HG02884 (cell line): ENCODE data around the gene ERG.

ENCODE experiments used
- ATAC-seq: cut with Tn5 transposase; IDR thresholded peaks from one replicate; pipeline ENCODE4 v1.9.1; 2021; ENCODE audit warnings: mild to moderate bottlenecking, moderate library complexity; ENCODE audit not compliant: unreplicated experiment

The ERG gene, protein sequence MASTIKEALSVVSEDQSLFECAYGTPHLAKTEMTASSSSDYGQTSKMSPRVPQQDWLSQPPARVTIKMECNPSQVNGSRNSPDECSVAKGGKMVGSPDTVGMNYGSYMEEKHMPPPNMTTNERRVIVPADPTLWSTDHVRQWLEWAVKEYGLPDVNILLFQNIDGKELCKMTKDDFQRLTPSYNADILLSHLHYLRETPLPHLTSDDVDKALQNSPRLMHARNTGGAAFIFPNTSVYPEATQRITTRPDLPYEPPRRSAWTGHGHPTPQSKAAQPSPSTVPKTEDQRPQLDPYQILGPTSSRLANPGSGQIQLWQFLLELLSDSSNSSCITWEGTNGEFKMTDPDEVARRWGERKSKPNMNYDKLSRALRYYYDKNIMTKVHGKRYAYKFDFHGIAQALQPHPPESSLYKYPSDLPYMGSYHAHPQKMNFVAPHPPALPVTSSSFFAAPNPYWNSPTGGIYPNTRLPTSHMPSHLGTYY

DNA sequence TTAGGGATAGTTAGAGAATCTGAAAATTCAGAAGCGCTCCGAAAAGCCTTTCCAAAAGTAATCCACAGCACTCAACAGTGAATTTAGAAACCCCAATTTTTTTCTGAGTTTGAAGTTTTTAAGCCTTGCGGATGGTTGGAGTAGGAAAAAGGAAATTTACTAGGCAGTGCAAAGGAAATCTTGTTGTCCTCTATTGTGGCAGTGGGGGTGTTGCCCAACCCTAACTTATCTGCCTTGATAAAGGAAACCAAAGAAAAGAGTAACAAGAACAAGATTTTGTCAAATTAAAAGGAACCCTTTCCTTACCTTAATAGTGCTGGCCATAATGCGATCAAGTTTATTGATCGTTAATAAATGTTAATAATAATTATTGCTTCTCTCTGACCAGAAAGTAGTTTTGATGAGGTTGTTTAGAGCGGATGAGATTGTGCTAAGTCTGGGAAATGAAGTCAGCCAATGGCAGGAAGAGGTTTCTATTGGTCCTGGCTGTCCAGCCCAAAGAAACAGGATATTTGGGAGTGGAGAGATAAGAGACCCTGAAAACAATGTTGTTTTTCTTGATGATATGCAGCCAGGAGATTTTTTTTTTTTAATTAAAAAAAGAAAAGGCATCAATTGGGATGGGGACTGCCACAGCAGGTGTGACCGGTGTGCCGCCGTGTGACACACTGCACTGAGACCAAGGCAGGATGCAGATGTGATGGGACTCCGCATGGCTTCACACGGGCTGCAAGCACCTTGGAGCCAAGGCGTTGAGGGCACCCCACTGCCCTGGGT lies at the start of gene ERG:
Gene ERG (minus strand): TSS at position 421 of the 777 bp plus-strand sequence. CDS start 97 bp downstream, at position 324.
- ATAC-seq = no peak

DNA sequence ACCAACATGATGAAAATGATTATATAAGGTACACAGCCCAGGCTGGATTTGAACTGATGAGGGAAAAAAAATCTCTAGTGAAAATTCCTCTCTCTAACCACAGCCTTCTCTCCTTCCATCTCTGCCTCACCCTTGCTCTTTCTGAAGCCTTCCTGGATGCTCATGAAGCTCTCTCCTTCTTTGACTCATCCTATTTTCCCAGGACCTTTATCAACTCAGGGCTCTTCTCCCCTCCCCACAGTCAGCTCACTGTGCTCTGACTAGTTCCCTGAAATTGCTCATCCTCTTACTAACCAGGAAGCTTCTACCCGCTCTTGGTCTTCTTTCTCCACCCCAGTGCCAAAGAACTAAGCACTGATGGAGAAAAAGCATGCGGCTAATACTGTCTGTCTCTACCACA lies 46.4 kb upstream of the ERG start:
- no peak for ATAC-seq

DNA sequence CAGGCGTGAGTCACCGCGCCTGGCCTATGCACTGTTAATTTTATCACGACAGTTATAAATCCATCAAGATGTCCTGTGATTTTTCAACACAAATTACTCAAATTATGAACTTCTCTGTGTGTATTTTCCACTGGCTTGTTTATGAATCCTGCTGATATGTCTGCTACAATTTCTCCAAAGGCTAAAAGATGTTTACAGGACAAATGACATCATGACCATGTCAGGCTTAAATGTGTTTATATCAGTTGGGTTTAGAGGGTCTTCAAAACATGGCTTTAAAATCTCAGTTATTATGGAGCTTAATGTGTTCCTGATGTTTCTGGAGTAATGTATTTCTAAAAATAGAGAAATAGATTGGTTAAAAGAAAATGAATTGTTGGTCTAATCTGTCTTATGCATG lies 44.0 kb upstream of the ERG start:
- ATAC-seq = no peak

DNA sequence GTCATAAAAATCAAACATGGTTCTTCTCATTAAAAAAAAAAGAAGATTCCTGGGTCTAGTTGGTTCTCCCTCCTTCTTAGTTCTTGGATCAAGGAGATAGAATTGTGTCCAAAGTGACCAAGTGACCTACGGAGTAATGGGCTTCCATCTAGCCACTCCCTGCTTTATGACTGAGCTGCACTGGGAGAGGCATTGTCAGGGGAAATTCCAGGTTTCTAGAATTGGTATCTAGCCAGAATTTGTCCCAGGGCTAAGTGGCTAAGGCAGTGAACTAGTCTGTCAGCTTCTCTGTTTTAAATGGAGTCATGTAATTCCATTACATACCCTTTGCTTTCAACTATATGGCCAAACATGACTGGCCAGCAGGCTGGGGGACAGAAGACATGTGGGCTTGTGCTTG lies 40.1 kb upstream of the ERG start:
- no peak for ATAC-seq

DNA sequence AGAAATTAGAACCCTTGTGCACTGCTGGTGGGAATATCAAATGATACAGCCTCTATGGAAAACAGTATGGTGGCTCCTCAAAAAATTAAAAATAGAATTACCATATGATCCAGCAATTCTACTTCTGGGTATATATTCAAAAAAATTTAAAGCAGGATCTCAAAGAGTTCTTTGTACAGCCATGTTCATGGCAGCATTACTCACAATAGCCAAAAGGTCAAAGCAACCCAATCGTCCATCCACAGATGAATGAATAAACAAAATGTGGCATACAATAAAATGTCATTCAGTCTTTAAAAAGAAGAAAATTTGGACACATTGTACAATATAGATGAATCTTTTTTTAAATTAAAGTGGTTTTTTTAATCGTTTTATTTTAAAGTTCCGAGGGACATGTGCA lies 36.3 kb upstream of the ERG start:
- ATAC-seq = no peak

DNA sequence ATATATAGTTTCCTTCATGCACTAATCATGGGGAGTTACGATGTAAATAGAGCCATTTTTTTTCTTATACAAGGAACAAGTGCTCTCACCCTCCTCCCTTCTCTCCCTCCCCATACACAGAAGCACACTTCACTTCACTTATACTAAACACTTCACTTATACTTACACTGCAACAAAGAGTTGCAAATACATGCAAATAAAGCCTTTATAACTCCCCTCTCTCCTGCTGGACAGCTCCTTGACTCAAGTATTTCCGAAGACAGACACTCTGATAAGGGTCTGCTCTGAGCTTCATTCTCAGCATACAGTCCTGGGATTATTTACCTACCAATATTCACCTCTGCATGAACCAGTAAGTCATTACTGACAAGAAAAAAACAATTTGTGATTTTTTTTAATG lies 35.6 kb upstream of the ERG start:
- ATAC-seq = no peak

DNA sequence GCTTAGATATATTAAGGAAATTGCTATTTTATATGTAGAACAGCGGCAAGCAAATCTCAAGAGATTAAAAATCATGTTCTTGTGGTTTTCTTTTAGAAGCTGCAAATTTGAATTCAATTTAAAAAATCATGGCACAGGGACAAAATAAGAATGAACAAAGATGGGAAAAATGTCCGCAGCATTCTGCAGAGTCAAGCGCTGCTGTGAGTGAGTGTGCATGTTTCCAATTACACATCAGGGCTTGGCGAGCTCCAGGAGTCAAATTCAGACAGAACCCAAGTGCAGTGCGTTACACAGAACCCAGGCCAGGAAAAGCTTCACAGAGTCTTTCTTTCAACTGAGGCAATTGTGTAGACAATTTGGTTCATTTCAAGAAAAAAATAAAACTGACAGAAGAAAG lies 33.3 kb upstream of the ERG start:
- ATAC-seq = no peak

DNA sequence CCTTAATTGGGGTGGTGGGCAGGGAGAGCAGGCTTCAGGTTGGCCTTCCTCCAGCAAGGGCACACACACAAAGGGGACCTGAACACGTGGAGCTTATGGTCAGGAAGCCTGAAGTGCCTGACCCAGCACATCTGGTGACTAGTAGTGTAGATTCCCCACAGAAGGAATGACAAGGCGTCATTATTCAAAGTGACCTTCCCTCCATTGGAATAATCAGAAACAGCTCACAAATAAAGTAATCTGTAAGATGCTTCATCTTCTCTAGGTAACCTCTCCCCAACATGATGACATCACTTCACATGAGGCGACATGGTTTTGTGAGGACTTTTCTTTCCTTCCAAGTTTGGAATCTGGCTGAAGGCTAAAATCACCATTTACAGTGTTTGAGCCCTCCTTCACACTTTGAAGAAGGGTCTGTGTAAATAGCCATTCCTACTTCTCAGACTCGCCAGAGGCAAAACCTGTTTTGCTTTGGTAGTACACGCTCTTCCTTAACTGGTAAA lies 32.8 kb upstream of the ERG start:
- ATAC-seq = no peak

DNA sequence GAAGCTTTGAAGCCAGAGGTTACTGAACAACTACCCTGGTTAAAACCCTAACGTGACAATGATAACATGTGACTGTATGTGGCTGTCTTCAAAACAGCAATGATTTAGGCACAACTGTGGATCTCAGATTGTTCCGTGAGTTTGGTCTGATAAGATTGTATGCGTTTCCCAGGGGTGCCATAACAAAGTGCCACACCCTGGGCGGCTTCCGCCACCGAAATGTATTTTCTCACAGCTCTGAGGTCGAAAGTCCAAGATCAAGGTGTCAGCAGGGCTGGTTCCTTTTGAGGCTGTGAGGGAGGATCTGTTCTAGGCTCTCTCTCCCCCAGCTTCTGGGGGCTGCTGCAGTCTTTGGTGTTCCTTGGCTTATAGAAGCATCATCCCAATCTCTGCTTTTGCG lies 29.5 kb upstream of the ERG start:
- ATAC-seq = no peak

DNA sequence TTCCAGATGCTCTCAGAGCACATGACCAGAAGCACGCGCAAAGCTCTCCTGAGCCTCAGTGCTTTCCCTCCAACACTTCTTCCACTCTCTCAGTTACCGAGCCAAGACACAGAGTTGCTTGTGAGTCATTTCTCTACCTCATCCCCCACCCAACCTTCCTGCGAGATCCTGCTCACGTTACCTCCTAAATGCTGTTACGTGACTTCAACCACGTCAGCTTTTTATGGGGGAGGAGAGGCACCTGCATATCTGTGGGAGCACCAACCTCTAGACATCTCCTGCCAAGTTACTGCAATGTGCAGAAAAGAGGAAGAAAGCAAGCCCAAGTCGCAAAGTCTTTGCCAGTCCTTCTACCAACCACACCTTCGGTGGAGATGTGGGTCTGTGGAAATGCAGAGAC lies 27.2 kb upstream of the ERG start:
- no peak for ATAC-seq

DNA sequence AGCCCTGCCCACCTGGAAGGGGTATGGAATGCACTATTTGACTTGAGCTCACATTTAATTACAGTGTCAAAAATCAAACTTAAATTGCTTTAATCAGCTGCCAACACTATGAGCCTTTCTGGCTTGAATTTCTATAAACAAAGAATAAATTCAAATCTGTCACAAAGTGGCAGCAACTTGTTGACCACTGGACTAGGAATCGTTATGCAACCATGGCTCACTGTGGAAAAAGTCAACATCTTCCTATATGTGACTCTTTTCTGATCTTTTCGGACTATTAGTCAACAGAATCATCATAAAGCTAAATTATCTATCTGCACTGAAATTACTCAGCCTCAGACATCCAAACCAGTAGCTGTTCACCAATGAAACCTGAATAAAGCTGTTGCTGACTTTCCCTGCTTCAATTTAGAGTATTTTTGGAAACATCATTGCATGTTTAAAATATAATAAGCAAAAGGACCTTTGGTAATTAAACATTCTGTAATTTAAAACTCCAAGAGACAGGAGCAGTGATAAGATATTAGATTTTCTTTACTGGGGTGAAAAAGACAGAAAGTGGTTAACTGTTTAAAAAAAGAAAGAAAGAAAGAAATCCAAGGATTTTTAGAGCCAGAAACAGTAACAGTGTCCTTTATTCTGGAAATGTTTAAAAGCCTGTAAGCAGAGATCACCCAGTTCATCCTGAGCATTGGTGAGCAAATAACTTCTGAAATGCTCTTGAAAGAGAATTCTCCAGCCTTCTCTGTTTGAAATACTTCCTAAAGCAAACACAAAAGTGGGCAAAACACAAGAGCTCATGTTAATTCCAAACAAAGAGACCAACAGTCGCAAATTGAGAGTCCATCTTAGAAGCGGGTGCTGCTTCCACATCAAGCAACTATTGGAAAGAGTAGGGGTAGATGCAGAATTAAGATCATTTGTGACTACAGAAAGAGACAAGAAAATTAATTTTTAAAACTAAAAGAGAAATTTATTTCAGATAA lies 26.2 kb upstream of the ERG start:
- ATAC-seq = no peak

DNA sequence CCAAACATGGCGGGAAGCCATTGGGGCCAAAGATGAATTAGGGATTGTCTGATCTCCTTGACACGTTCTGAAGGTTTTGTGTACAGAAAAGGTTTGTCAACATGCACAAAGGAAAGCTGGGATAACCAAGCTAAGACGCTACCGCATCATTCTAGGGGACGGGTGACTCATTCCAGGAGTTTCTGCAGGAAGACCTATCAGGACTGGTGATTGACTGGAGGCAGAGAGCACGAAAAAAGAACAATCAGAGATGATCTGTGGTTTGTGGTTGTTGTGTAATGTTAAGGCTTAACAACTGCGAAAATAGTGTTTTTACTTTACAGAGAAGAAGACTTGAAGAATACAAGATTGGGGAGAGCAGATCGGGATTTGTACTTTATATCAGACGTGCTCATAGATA lies 22.2 kb upstream of the ERG start:
- no peak for ATAC-seq

DNA sequence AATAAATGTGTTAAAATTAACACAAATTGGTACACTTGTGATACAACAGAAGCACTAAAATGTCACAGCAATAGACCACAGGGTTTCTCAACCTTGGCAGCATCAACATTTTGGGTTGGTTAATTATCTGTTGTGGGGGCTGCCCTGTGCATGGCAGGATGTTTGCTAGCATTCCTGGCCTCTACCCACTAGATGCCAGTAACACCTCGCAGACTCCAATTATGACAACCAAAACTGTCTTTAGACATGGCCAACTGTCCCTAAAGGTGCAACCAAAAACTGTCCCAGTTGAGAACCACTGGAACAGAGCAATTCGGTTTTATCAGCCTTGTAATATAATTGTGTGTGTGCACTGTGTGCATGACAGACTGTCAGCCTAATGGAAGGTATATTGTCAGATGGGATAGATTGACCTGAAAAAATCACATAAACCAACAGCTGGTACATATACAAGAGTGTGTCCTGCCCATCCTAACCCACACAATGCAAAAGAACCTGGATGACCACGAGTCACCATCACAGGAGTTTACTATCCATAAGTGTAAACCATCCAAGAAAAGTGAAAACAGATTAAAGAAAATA lies 13.5 kb upstream of the ERG start:
- ATAC-seq = no peak

DNA sequence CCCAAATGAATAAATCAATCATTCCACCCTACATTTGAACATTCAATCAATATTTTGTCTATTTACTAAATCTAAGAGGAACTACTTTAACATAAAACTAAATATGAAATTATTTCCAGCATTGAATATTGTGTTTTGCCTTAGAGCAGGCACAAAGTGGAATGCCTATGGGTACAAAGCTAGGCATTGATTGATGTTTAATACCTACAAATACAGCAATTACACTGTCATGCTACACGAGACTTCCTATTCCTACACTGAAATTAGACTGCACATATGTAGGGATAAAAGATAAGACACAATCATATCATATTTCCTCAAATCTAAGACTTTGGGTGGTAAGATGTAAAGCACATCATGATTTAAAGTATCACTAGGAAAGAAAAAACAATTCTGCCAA lies 12.9 kb upstream of the ERG start:
- no peak for ATAC-seq

DNA sequence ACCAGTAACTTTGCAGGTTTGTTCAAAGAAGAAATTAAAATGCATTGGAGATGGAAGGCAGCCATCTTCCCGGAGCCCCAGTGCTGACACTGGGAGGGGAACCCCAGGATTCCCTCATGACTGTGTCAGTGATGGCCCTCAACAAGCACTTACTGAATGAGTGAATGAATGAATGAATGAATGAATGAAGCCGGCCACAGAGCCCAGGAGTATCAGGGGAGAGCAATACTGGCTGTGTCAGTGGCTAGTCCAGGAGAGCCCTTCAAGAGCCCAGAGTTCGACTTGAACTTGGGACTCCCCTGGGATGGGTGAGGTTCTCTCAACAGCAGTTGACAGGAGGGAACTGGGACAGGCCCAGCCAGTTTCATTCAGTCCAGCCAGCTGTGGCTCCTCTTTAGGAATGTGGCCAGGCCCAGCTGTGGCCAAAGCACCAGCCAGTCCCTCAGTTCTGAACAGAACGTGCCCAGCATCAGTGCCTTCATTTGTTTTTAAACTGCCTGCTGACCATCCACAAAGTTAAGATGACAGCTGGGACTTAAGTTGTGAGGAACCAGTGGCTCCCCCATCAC lies 9.2 kb upstream of the ERG start:
- ATAC-seq = no peak

DNA sequence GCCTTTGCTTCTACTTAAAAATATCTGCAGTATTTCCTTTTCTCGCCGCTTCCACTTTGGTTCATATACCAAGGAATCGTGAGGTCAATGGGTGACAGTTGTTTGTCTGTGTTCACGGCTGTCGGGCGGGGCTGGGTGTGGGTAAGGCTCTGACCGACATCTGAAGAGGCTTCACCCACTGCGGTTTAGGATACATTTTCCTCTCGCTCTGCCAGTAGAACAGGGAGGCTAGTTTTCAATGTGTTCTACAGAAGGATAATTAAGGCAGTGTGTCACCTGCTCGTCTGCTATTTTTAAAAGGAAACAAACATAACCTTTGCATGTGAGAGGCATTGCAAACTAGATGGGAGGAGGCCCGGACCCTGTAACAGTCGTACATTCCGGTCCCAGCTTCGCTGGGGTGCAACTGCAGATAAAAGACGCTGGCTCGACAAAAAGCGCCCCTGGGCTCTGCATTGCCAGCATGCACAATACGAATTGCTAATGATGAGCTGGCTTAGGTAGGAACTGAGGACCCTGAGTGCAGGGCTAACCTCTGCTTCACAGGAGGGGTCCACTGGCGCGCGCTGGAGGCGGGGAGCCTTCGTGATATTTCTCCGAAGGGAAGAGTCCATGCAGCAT lies 8.5 kb upstream of the ERG start:
- no peak for ATAC-seq

DNA sequence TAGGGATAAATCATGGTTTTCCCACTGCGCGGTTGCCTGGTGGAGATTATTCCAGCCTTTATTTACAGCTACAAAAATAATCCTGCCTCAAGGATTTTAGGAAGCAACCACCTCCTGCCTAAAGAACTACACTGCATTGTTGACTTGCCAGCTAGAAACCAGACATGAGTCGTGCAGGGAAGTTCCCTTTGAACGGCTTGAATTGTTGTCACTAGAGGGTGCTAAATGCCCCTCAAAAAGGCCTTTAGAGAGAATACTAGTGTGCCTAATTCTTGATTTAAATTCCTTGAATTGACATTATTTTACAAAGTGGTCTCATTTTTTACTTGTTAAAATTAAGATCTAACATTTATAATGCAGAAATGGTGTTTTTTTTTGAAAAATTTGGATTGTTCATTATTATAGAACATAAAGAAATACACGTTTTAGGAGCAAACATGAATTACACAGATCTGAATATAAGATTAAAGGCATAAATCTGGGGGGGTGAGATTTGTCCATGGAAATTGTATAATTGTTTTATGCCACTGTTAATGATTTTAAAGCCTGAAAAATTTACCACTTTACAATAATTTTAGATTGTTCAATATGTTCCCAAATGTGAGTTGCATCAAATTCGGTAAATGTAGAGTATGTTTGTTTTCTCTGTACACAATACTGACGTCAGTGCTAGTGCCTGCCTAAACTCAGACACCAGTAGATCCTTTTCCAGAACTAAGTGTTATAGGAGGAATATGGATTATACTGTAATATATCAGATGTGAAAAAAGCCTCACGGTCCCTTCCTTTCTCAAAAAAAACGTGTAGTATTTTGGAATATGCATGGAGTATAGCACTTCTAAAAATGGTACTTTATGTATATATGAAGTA lies 7.6 kb upstream of the ERG start:
- ATAC-seq = no peak

DNA sequence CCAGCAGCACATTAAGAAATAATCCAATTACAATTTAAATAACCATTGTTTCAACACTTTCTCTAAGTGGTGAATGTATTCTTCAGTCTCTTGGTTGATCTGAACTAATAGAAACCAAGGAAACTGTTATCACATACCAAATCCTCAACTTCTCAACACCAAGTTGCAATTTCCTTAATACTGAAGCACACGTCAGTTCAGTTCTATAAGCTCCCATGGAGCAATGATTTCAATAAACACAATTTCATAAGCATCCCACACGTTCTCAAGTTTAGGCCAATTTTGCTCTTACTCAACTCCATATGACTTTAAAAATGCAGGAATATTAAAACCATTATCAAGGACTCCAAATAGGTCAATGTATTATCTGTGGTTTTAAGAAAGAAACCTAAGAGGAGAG lies 5.8 kb upstream of the ERG start:
- no peak for ATAC-seq

DNA sequence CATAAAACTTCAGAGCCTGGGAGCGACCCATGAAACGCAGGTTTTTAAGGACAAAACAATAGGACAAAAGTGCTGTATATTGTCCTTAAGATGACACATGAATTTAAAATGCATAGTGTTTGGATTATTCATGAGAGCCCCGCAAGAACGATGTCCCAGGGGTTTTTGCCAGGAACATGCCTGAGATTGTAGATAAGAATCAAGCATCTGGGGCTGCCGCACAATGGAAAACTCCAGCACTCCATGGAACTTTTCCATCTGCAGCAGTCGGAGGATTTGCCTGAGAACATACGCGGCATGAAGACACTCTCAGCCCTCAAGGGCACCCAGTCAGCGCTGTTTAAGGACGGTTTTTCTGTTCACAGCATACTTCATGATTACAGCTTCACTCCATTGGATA lies 5.3 kb upstream of the ERG start:
- no peak for ATAC-seq
